Endothelial cell of umbilical vein (primary cell): ENCODE measurements around the gene RILPL1. TPM values are rescaled to one million over a fixed set of nuclear protein-coding genes. Genes with fewer than 3 reads are reported as not detected.
"Not testable (repeated sequence)": the region's sequence is repeated elsewhere in the genome, so short reads cannot be mapped to it uniquely, and the experiment has no call there.

Source experiments
- BruUV-seq: library from RNA; stranded (reverse); fragments of 400-500 nt; replicated peaks from 2 replicates; lab custom pipeline; 2021; lab: Mats Ljungman, UMichigan
- CTCF ChIA-PET: fragments of 300-600, 350-600 bp; sonication (Branson Sonifier 250); formaldehyde crosslinking; loops from one replicate; lab custom pipeline; 2021; ENCODE audit warnings: antibody characterized with exemption, inconsistent platforms; lab: Charles Lee
- POLR2A ChIA-PET: fragments of 300-600, 350-600 bp; sonication (Branson Sonifier 250); formaldehyde crosslinking; loops from one replicate; lab custom pipeline; 2021; ENCODE audit warnings: antibody characterized with exemption, inconsistent platforms; lab: Charles Lee
- DNase-seq: peaks from one replicate; pipeline ENCODE4 v3.0.0-alpha.2; 2011; ENCODE audit warnings: low read depth, low spot score
- FAIRE-seq: peaks from 2 replicates; lab custom pipeline; 2011; peaks lifted over from hg19 to GRCh38; lab: Jason Lieb, UNC
- H2AFZ ChIP-seq: 2 replicates; pipeline ENCODE4 v1.6.0; 2012; ENCODE audit warnings: low read depth, low read length, control low read depth, inconsistent platforms
- H3K27ac ChIP-seq: 2 replicates; pipeline ENCODE4 v1.5.1; 2011; ENCODE audit warnings: low read depth, mild to moderate bottlenecking, control low read depth, low read length, moderate library complexity; ENCODE audit not compliant: insufficient read depth
- H3K27me3 ChIP-seq, 2 experiments: 2 replicates each; pipeline versions ENCODE4 v1.6.0 to v1.6.1; 2011; ENCODE audit warnings: low read length in 2 of 2, mixed read lengths in 1 of 2; ENCODE audit not compliant: control insufficient read depth in 2 of 2, insufficient read depth in 2 of 2
- H3K36me3 ChIP-seq, 2 experiments: 2 replicates in 1 of 2; 3 replicates in 1 of 2; pipeline ENCODE4 v1.5.1; 2011; ENCODE audit warnings: low read length in 2 of 2, mild to moderate bottlenecking in 1 of 2, moderate library complexity in 1 of 2; ENCODE audit not compliant: control insufficient read depth in 2 of 2, insufficient read depth in 2 of 2; ENCODE audit errors: extremely low read depth in 1 of 2
- H3K4me1 ChIP-seq: 3 replicates; pipeline ENCODE4 v1.5.1; 2011; ENCODE audit warnings: mild to moderate bottlenecking, low read length; ENCODE audit not compliant: control insufficient read depth, insufficient read depth; ENCODE audit errors: extremely low read depth
- H3K4me2 ChIP-seq: 2 replicates; pipeline ENCODE4 v1.6.1; 2011; ENCODE audit warnings: low read length, control low read depth, mixed read lengths; ENCODE audit not compliant: insufficient read depth
- H3K4me3 ChIP-seq, 3 experiments: fragments of 200-600 bp in 1 of 3; sonication (generic), shearing (Covaris generic) in 1 of 3; replicated peaks in 1 of 3; 2 replicates each; pipeline ENCODE4 v1.5.1; 2011 to 2016; ENCODE audit warnings: control low read depth in 3 of 3, low read length in 3 of 3, mild to moderate bottlenecking in 2 of 3, inconsistent platforms in 1 of 3, low read depth in 1 of 3, moderate library complexity in 1 of 3; ENCODE audit not compliant: insufficient read depth in 1 of 3
- H3K79me2 ChIP-seq: 2 replicates; pipeline ENCODE4 v1.6.0; 2012; ENCODE audit warnings: low read length, inconsistent platforms; ENCODE audit not compliant: control insufficient read depth, insufficient read depth
- H3K9ac ChIP-seq: replicated peaks from 2 replicates; pipeline ENCODE3; 2011; ENCODE audit warnings: low read length, control low read depth; ENCODE audit not compliant: insufficient read depth; ENCODE audit errors: extremely low read depth
- H3K9me1 ChIP-seq: replicated peaks from 3 replicates; pipeline ENCODE4 v1.6.0; 2011; ENCODE audit warnings: mild to moderate bottlenecking, low read length; ENCODE audit not compliant: control insufficient read depth, insufficient read depth; ENCODE audit errors: extremely low read depth
- H3K9me3 ChIP-seq: replicated peaks from 2 replicates; pipeline ENCODE4 v1.5.1; 2012; ENCODE audit warnings: low read length, inconsistent platforms; ENCODE audit not compliant: control insufficient read depth, insufficient read depth
- H4K20me1 ChIP-seq: replicated peaks from 2 replicates; pipeline ENCODE3; 2011; ENCODE audit warnings: mild to moderate bottlenecking, low read length; ENCODE audit not compliant: control insufficient read depth, insufficient read depth; ENCODE audit errors: extremely low read depth
- CTCF ChIP-seq, 2 donors: IDR thresholded peaks; 1 replicate in 1 of 2; 2 replicates in 1 of 2; pipeline ENCODE4 v1.5.1; 2011; ENCODE audit warnings: low read length in 2 of 2, mild to moderate bottlenecking in 2 of 2, moderate library complexity in 2 of 2, control low read depth in 1 of 2, inconsistent platforms in 1 of 2, low read depth in 1 of 2; ENCODE audit not compliant: insufficient read depth in 1 of 2; ENCODE audit errors: extremely low read depth in 1 of 2
- EZH2 ChIP-seq: IDR thresholded peaks from 2 replicates; pipeline ENCODE4 v1.6.1; 2012; ENCODE audit warnings: borderline replicate concordance, low read depth, mild to moderate bottlenecking, moderate library complexity, low read length, inconsistent platforms; ENCODE audit not compliant: severe bottlenecking
- FOS ChIP-seq: IDR thresholded peaks from 2 replicates; pipeline ENCODE4 v1.6.1; 2011; ENCODE audit warnings: mild to moderate bottlenecking, low read length, moderate library complexity, borderline replicate concordance; ENCODE audit not compliant: insufficient read depth
- JUN ChIP-seq: IDR thresholded peaks from 2 replicates; pipeline ENCODE4 v1.6.1; 2011; ENCODE audit warnings: borderline replicate concordance, low read depth; ENCODE audit not compliant: insufficient read length, insufficient read depth
- MAX ChIP-seq: IDR thresholded peaks from 2 replicates; pipeline ENCODE4 v1.6.1; 2011; ENCODE audit not compliant: insufficient read depth, insufficient read length
- MYC ChIP-seq: IDR thresholded peaks from one replicate; pipeline ENCODE4 v1.6.1; 2011; ENCODE audit warnings: mild to moderate bottlenecking, low read depth, low read length
- POLR2A ChIP-seq: IDR thresholded peaks from 2 replicates; pipeline ENCODE4 v1.6.1; 2012; ENCODE audit warnings: low read depth, mild to moderate bottlenecking, control low read depth, low read length
- POLR2AphosphoS5 ChIP-seq: IDR thresholded peaks from 2 replicates; pipeline ENCODE4 v1.6.1; 2012; ENCODE audit warnings: low read depth, mild to moderate bottlenecking, control low read depth, low read length, moderate library complexity; ENCODE audit not compliant: insufficient read depth
- dilution Hi-C: fragments of 300-500 bp; cut with MboI; formaldehyde crosslinking; loops from one replicate; pipeline ENCODE4 v1.15.0; 2019; ENCODE audit warnings: low sequenced_read_pairs; ENCODE audit not compliant: extremely low pct_ligation_motif_present
- intact Hi-C: fragments of 100-400 bp; cut with micrococcal nuclease; formaldehyde crosslinking; loops from one replicate; pipeline ENCODE4 v1.10.0; 2022
- polyA plus RNA-seq, 4 experiments: library from polyadenylated mRNA; depleted of rRNA in 3 of 4; stranded (reverse) in 3 of 4; unstranded in 1 of 4; fragments of >200 nt; gene quantifications; 2 replicates each; pipeline versions ENCODE4 v1.2.1 to v1.2.3, GENCODE V29; 2011 to 2012; ENCODE audit warnings: missing spikeins in 1 of 4
- total RNA-seq: library from RNA; stranded (reverse); gene quantifications from 2 replicates; pipeline ENCODE4 v1.2.3, GENCODE V29; 2021

RILPL1 gene
- total and polyA plus RNA-seq, 2 donors (not counting 3 experiments of a cell fraction or from before 2014, with no cell fraction given), result 30.4 to 34.3 TPM

- no TSS peak for BruUV-seq
- no peak overlapping the region for H3K4me3 ChIP-seq
- ChIA-PET CTCF (interaction anchor here (0.6 to 1.4 kb wide), 3 partner anchors 66 to 276 kb away, joined by 4 to 5 read pairs (median 4); no protein-coding TSS in a partner anchor), POLR2A (no interaction called here)
- H3K27me3 ChIP-seq, result no peaks in the 10 kb centered on the region
- intact Hi-C loops, result no loop called here
- H3K27ac ChIP-seq, result no peak overlapping the region
- H4K20me1 ChIP-seq, result no peaks in the 10 kb centered on the region
- no peak for DNase-seq
- no peak overlapping the region for H3K9ac ChIP-seq
- no peaks in the 10 kb centered on the region for H3K4me1 ChIP-seq
- H3K9me3 ChIP-seq, result no peaks in the 10 kb centered on the region
- FAIRE-seq, result no peak
- TF ChIP-seq MYC, result no peak
- TF ChIP-seq MAX, result no peak
- TF ChIP-seq POLR2A, result no peak
- TF ChIP-seq CTCF (IDR thresholded peaks at IDR 0.05; ENCODE audit: extremely low read depth in 1 of 2, insufficient read depth in 1 of 2, low read depth in 1 of 2, low read length in 2 of 2), result peak in 1 of 2 donors; percentile 37
- TF ChIP-seq POLR2AphosphoS5, result no peak
- no peak for TF ChIP-seq EZH2
- no peak for TF ChIP-seq FOS
- TF ChIP-seq JUN, result no peak
- no peaks in the 10 kb centered on the region for H3K9me1 ChIP-seq
- no peak overlapping the region for H2AFZ ChIP-seq
- dilution Hi-C loops, result no loop called here
- H3K36me3 ChIP-seq, result peaks cover 3 to 42% of the 10 kb centered on the region in 2 experiments
- H3K79me2 ChIP-seq, result no peaks in the 10 kb centered on the region
- no peak overlapping the region for H3K4me2 ChIP-seq
These were observed 17.2 kb downstream of the RILPL1 start for GRCh38 chr12:123516216-123516780.

GRCh38 chr12:123514582-123515221, 18.8 kb downstream of the RILPL1 start:
- H2AFZ ChIP-seq, H3K4me3 ChIP-seq, H3K79me2 ChIP-seq, H3K27me3 ChIP-seq, dilution Hi-C loops, H3K27ac ChIP-seq, H3K9me3 ChIP-seq, H3K4me2 ChIP-seq, FAIRE-seq, H4K20me1 ChIP-seq, H3K4me1 ChIP-seq, BruUV-seq, POLR2A ChIA-PET, H3K9me1 ChIP-seq, intact Hi-C loops, H3K9ac ChIP-seq, DNase-seq: not testable (repeated sequence)
- H3K36me3 ChIP-seq, result peaks cover 2 to 42% of the 10 kb centered on the region in 2 experiments
- CTCF ChIA-PET, result interaction anchor here (1.4 kb wide), 2 partner anchors 67 kb away, joined by 4 to 5 read pairs; no protein-coding TSS in a partner anchor
